ENCODE data around the gene ITGAX.

Gene ITGAX

DNA sequence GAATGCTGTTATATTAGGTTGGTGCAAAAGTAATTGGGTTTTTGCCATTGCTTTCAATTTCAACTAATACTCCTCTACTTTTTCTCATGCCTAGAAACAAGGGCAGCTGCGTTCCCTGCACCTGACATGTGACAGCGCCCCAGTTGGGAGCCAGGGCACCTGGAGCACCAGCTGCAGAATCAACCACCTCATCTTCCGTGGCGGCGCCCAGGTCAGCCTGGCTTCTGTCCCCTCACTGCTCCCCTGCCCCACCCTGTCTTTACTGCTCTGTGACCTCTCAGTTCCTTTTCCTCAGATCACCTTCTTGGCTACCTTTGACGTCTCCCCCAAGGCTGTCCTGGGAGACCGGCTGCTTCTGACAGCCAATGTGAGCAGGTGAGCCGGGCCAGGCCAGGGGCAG lies 21.7 kb downstream of the ITGAX start:
- DNase-seq: no peak

DNA sequence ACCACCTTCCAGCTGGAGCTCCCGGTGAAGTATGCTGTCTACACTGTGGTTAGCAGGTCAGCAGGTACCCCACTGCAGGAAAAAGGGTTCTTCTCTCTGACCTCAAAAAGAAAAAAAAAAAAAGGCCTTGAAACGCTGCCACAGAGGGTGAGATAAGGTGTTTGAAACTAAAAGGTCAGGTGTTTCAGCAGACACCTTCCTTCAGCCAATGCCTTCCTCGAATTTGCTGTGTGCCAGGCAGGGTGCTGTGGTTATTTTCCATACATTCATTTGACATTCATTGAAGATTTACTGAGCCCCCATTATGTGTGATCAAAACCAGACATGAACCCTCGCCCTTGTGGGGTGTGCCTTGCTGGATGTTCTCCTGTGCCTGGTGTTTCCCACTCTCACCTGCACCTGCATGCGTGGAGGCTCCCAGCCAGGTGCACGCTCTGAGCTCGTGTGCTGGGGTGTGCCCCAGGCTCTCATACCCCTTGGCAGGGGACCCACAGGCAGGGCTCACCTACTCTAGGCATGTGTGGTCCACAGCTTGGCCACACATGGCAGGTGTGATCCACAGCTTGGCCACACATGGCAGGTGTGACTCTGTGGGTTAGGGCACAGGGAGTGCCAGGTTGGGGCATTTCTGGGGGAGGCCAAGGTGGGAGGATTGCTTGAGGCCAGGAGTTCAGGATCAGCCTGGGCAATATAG lies 22.4 kb downstream of the ITGAX start:
- DNase-seq: no peak

- no peak for DNase-seq
These were observed 25.2 kb downstream of the ITGAX start for GRCh38 chr16:31380201-31380600.

- no peak for DNase-seq
These were observed 27.6 kb downstream of the ITGAX start for GRCh38 chr16:31382485-31383161.

GRCh38 chr16:31385680-31386079 lies 30.7 kb downstream of the ITGAX start:
- DNase-seq: no peak

GRCh38 chr16:31386157-31386984 lies 31.4 kb downstream of the ITGAX start:
- DNase-seq: no peak

DNA sequence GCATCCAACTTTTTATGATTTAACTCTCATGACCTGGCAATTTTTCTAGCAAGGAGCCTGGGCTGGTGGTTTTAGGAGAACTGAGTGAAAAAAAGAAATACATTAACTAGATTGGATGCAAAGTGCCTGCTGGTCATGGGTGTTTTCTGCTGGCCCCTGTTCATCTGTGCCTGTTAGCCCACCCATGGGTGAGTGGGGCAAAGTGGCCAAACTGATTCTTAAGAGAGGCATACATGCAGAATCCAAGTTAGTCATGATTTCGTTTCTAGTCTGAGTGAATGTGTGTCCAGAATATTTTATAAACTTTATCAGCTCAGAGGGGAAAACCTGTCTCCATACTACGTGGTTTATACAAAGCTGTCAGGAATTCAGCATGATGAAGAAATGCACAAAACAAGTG lies 33.6 kb downstream of the ITGAX start:
- no peak for DNase-seq

DNA sequence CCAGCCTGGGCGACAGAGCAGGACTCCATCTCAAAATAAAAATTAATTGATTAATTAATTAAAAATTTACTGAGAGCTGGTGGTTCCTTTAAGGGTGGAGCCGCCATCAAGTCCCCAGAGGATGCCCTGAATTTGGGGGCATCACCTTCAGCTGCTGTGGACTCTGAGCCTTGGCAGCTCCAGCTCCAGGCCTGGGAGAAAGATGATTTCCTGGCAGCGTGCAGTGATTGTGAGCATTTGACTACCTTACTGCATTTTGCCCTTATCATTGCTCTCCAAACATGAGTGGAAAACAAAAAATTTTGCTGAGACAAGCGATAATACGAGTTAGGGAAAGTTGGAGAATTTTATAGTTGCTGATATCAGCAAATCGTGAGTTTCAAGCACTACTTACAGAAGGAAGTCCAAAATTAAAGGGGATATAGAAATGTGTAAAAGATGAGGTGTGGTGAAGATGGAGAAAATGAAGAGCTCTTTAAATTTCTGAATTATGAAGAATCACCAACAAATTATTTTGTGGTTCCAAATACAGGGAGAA lies 35.6 kb downstream of the ITGAX start:
- no peak for DNase-seq

DNA sequence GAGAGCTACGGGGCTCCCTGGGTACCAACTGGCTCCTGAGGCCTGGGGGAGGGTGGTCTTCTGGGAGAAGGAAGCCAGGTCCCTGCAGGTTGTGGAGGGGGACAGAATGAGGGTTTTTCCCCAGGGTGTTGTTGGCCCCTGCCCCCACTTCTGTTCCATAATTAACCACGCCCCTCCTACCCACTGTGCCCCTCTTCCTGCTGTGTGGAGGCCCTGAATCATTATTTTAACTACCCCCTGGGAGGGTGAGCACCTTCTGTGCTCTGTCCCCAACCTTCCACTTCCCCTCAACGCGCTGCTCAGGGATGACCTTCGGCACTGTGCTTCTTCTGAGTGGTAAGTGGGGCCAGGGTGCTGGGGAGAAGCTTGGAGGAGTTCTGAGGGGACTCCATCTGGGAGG lies 38.1 kb downstream of the ITGAX start, which contains the start of gene ITGAD:
TSS of gene ITGAD (plus strand) at position 280 of the 400 bp plus-strand sequence. CDS start at position 306, 26 bp downstream.
- no peak for DNase-seq

- DNase-seq: no peak
These were observed 40.7 kb downstream of the ITGAX start for GRCh38 chr16:31395647-31396046.

DNA sequence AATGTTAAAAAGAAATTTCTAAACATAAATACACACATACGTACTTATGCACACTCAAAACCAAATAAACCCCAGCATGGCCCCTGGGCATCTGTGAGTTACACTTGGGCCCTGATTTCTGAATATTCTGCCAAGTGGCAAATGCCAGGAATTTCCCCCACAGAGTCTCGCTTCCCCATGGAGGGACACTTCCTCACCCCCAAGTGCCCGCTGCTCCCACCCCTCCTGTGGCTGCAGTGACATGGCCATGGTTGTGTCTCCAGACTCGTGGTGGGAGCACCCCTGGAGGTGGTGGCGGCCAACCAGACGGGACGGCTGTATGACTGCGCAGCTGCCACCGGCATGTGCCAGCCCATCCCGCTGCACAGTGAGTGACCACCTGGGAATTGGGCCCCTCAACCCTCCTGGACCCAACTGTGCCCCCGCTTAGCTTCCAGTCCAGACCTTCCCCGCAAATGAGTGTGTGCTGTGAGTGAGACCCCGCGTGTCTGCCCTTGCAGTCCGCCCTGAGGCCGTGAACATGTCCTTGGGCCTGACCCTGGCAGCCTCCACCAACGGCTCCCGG lies 42.2 kb downstream of the ITGAX start:
- DNase-seq: no peak

- DNase-seq: no peak
These were observed 42.7 kb downstream of the ITGAX start for GRCh38 chr16:31397701-31398100.

DNA sequence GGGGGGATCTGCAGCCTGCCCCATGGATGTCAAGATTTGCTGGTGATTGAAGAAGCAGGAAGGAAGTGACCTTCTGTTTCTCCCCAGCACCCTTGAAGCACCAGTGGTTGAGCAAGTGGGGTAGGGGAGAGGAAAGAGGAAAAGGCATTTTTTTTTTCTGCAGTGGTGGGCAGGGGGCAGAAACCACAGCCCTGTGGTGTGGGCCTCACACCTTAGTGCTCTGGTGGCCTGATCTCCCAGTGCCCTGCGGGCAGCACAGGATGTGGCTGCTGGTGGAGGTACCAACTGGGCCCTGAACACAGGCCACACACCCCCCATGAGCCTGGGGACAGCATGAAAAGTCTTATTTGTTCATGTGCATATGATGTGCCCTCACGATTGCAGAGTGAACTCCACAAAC lies 45.2 kb downstream of the ITGAX start:
- DNase-seq: no peak

- no peak for DNase-seq
These were observed 46.5 kb downstream of the ITGAX start for GRCh38 chr16:31401436-31401835.

DNA sequence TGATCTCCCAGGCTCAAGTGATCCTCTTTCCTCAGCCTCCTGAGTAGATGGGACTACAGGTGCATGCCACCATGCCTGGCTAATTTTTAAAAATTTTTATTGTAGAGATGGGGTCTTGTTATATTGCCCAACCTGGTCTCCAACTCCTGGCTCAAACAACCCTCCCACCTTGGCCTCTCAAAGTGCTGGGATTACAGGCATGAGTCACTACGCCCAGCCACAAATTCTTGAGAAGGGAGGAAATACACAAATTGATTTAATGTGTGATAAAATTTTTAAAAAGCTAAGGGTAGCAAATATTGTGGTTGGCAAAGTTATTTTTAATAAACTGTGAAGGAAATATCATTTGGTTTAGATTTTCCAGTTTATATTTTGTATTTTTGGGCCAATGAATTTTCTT lies 47.7 kb downstream of the ITGAX start:
- DNase-seq: no peak

GRCh38 chr16:31403590-31404352 lies 48.8 kb downstream of the ITGAX start:
- no peak for DNase-seq

GRCh38 chr16:31404353-31405064 lies 49.5 kb downstream of the ITGAX start:
- no peak for DNase-seq

DNA sequence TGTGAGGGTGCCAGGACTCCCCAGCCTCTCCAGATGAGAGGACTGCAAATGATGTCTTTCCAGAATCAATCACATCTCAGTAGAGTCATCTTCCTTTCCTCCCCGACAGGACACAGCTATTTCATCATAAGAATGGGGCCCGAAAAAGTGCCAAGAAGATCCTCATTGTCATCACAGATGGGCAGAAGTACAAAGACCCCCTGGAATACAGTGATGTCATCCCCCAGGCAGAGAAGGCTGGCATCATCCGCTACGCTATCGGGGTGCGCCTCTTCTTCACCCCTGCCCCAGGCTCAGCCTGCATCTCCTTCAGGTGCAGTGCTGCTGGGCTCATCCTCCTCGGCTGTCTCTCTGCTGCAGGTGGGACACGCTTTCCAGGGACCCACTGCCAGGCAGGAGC lies 52.4 kb downstream of the ITGAX start:
- no peak for DNase-seq

GRCh38 chr16:31409433-31409832 lies 54.5 kb downstream of the ITGAX start:
- DNase-seq: no peak

DNA sequence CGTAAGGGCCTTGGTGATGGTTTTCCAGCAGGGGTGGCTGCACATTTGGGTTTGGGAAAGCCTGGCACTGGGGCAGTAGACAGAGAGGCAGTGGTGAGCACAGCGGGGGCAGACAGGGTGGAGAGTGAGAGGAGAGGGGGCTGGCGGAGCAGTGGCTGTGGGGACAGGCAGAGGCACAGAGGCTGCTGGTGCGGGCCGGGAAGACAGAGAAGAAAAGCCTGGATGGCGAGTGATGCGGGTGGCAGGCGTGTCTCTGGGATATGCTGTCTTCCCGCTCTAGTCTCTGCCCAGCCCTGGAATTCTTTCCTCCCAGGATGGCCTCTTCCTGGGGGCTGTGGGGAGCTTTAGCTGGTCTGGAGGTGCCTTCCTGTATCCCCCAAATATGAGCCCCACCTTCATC lies 55.1 kb downstream of the ITGAX start:
- DNase-seq: no peak

- no peak for DNase-seq
These were observed 56.3 kb downstream of the ITGAX start for GRCh38 chr16:31411024-31411844.

All from DMS153 (cell line).